ENCODE results near the gene TLCD2. TPM values are rescaled to one million over a fixed set of nuclear protein-coding genes. Genes with fewer than 3 reads are reported as not detected.
"Not testable (repeated sequence)": the region's sequence is repeated elsewhere in the genome, so short reads cannot be mapped to it uniquely, and the experiment has no call there.

TLCD2 gene
- total RNA-seq, 2 donors from 2014 or later = 2.3 TPM

DNA sequence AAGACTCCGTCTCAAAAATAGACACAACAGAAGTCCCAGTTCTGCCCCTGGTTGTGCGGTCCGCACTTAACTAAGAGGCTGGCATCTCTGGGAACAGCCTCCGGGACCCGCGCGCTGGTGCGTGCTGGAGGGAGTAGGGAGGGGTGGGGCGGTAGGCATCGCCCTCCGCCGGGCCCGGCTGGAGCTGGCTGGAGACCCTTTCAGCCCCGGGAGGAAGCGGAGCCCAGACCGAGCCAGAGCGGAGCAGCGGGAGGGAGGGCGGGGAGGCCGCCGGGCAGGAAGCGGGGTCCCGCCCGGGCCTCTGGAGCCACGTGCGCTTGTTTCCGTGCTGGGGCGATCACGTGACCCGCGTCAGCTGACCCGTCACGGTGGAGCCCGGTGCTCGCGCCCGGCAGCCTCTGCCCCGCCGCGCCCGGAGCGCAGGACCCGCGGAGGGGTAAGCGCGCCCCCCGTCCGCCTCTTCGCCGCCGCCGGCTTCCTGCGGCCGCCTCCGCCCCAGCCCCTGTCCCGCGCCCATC, 14.2 kb upstream of the TLCD2 start, which contains the start of gene WDR81:
Gene WDR81, plus strand, starts transcription at position 354 of the 518 bp plus-strand sequence. CDS start 256 bp downstream, outside the sequence.
- H3K4me1 ChIP-seq (replicated peaks) = peaks cover 4% of the 10 kb centered on the region
- intact Hi-C loops (cut with DNase I) = loop anchor here (5.0 kb wide), 2 partner anchors 143 to 308 kb away; partner anchors contain the start of gene DPH1

DNA sequence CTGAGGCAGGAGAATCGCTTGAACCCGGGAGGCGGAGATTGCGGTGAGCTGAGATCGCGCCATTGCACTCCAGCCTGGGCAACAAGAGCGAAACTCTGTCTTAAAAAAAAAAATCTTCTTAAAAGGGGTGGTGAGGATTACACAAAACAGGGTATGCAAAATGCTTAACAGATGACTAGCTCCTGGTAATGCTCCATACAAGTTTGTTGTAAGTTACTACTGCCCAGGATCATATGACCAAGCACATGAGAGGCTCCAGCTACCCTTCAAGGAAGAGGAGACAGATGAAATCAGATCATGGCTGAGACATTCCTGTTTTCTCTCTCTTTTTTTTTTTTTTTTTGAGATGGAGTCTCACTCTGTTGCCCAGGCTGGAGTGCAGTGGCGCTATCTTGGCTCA, 11.8 kb upstream of the TLCD2 start:
- DNase-seq (ENCODE audit: low spot score); H3K27ac ChIP-seq; H3K4me3 ChIP-seq; H3K36me3 ChIP-seq; H3K27me3 ChIP-seq (replicated peaks; ENCODE audit: insufficient read depth); H3K9me3 ChIP-seq; H3K4me1 ChIP-seq (replicated peaks): not testable (repeated sequence)
- intact Hi-C loops (cut with DNase I) = loop anchor here (5.0 kb wide), 2 partner anchors 145 to 310 kb away; partner anchors contain the start of gene DPH1
- WGBS = 97% methylated on average over 8 of the region's 8 CpGs

More for the DNA sequence above, 14.2 kb upstream of the TLCD2 start, which contains the start of gene WDR81:
- H3K27ac ChIP-seq = peak within 1 kb of the TSS; percentile 79 to 81
- DNase-seq (ENCODE audit: low spot score) = peak; percentile 92
- H3K4me3 ChIP-seq = peak within 1 kb of the TSS; percentile 64 to 68
- H3K36me3 ChIP-seq = no peaks in the 10 kb centered on the region
- no peaks in the 10 kb centered on the region for H3K27me3 ChIP-seq (replicated peaks; ENCODE audit: insufficient read depth)
- WGBS = 2% methylated on average over 11 of the region's 57 CpGs
- H3K9me3 ChIP-seq = no peaks in the 10 kb centered on the region
- TF ChIP-seq, protein P1, sequence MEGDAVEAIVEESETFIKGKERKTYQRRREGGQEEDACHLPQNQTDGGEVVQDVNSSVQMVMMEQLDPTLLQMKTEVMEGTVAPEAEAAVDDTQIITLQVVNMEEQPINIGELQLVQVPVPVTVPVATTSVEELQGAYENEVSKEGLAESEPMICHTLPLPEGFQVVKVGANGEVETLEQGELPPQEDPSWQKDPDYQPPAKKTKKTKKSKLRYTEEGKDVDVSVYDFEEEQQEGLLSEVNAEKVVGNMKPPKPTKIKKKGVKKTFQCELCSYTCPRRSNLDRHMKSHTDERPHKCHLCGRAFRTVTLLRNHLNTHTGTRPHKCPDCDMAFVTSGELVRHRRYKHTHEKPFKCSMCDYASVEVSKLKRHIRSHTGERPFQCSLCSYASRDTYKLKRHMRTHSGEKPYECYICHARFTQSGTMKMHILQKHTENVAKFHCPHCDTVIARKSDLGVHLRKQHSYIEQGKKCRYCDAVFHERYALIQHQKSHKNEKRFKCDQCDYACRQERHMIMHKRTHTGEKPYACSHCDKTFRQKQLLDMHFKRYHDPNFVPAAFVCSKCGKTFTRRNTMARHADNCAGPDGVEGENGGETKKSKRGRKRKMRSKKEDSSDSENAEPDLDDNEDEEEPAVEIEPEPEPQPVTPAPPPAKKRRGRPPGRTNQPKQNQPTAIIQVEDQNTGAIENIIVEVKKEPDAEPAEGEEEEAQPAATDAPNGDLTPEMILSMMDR (IDR thresholded peaks at IDR 0.05) = peak in 1 of 4 experiments; percentile 27
- TF ChIP-seq POLR2AphosphoS5 (IDR thresholded peaks at IDR 0.05) = peak; percentile 72
- TF ChIP-seq POLR2A (IDR thresholded peaks at IDR 0.05) = peak; percentile 37

DNA sequence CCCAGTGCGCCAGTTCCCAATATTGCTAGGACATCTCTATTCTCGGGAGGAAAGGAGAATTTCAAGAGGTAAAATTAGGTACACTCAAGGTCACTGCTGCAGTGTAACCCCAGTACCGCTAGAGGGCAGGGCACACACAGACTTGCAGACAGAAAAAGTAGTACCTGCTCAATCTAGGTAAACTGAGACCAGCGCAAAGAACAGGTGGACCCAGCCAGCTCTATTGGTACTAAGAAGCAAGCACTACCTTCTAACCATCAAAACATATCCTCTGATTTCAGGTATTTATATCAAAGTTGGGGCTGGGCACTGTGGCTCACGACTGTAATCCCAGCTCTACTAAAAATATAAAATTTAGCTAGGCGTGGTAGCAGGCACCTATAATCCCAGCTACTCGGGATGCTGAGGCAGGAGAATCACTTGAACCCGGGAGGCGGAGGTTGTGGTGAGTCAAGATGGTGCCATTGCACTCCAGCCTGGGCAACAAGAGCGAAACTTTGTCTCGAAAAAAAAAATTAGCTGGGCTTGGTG, 10.7 kb upstream of the TLCD2 start:
- peak; percentile 56 for DNase-seq (ENCODE audit: low spot score)
- intact Hi-C loops (cut with DNase I) = loop anchor here (2.0 to 5.0 kb wide), 3 partner anchors 64 to 311 kb away; partner anchors contain the start of gene DPH1

GRCh38 chr17:1718362-1719165, 8.4 kb upstream of the TLCD2 start:
- DNase-seq (ENCODE audit: low spot score) = no peak
- 78% methylated on average over 19 of the region's 19 CpGs for WGBS
- Histone ChIP-seq H3K27ac (peak overlapping the region; percentile 99 to 100), H3K4me3 (no peak overlapping the region), H3K27me3 (replicated peaks; ENCODE audit: insufficient read depth) (no peaks in the 10 kb centered on the region), H3K4me1 (replicated peaks) (peaks cover 9% of the 10 kb centered on the region), H3K9me3 (no peaks in the 10 kb centered on the region), H3K36me3 (peaks cover 0 to 2% of the 10 kb centered on the region in 2 donors)
- intact Hi-C loops (cut with DNase I) = loop anchor here (10.0 kb wide), 1 partner anchor 144 kb away; no protein-coding TSS in a partner anchor
- TF ChIP-seq POLR2A (IDR thresholded peaks at IDR 0.05) (no peak), POLR2AphosphoS5 (IDR thresholded peaks at IDR 0.05) (no peak)
- TF ChIP-seq, protein P1 (IDR thresholded peaks at IDR 0.05) = no peak

More for the DNA sequence above, 10.7 kb upstream of the TLCD2 start:
- H3K4me3 ChIP-seq = no peak overlapping the region
- TF ChIP-seq POLR2A (IDR thresholded peaks at IDR 0.05) (no peak), POLR2AphosphoS5 (IDR thresholded peaks at IDR 0.05) (peak; percentile 49)
- TF ChIP-seq, protein P1 (IDR thresholded peaks at IDR 0.05) = peak; percentile 86 to 97 (median 93)
- H3K36me3 ChIP-seq = no peaks in the 10 kb centered on the region
- H3K27ac ChIP-seq = no peak overlapping the region
- no peaks in the 10 kb centered on the region for H3K27me3 ChIP-seq (replicated peaks; ENCODE audit: insufficient read depth)
- WGBS = 39% methylated on average over 11 of the region's 11 CpGs
- H3K4me1 ChIP-seq (replicated peaks) = peaks cover 4% of the 10 kb centered on the region
- no peaks in the 10 kb centered on the region for H3K9me3 ChIP-seq

Data from prostate gland (tissue), 2 donors.